Mesothelial cell of epicardium (in vitro differentiated cells): ENCODE results near the gene DEXI. TPM values are rescaled to one million over a fixed set of nuclear protein-coding genes. Genes with fewer than 3 reads are reported as not detected.
"Not testable (repeated sequence)": the region's sequence is repeated elsewhere in the genome, so short reads cannot be mapped to it uniquely, and the experiment has no call there.

Experiments used
- DNase-seq, 2 experiments: peaks; one replicate each; pipeline ENCODE4 v3.0.0; 2021; ENCODE audit warnings: low spot score in 2 of 2; ENCODE audit not compliant: unreplicated experiment in 2 of 2
- H3K27ac Mint-ChIP-seq: 2 replicates; pipeline ENCODE4 v1.8.0; 2021; ENCODE audit warnings: mixed read lengths
- H3K27me3 Mint-ChIP-seq: 2 replicates; pipeline ENCODE4 v1.8.0; 2021; ENCODE audit warnings: low read depth, mixed read lengths
- H3K36me3 Mint-ChIP-seq: 2 replicates; pipeline ENCODE4 v1.8.0; 2021; ENCODE audit warnings: mixed read lengths
- H3K4me1 Mint-ChIP-seq: 2 replicates; pipeline ENCODE4 v1.8.0; 2021; ENCODE audit warnings: mixed read lengths
- H3K4me3 Mint-ChIP-seq: 2 replicates; pipeline ENCODE4 v1.8.0; 2021; ENCODE audit warnings: mild to moderate bottlenecking, moderate library complexity, mixed read lengths
- H3K9me3 Mint-ChIP-seq: 2 replicates; pipeline ENCODE4 v1.8.0; 2021; ENCODE audit warnings: mixed read lengths
- CTCF ChIP-seq: fragments of 200-600 bp; sonication (generic); IDR thresholded peaks from one replicate; pipeline ENCODE4 v1.5.0; 2021; ENCODE audit warnings: antibody characterized with exemption; ENCODE audit not compliant: unreplicated experiment
- total RNA-seq: library from RNA; stranded (reverse); gene quantifications from 3 replicates; pipeline ENCODE4 v1.2.1, GENCODE V29; 2021

Gene DEXI
- total RNA-seq, 1 donor from 2014 or later, result 31.2 TPM

DNA sequence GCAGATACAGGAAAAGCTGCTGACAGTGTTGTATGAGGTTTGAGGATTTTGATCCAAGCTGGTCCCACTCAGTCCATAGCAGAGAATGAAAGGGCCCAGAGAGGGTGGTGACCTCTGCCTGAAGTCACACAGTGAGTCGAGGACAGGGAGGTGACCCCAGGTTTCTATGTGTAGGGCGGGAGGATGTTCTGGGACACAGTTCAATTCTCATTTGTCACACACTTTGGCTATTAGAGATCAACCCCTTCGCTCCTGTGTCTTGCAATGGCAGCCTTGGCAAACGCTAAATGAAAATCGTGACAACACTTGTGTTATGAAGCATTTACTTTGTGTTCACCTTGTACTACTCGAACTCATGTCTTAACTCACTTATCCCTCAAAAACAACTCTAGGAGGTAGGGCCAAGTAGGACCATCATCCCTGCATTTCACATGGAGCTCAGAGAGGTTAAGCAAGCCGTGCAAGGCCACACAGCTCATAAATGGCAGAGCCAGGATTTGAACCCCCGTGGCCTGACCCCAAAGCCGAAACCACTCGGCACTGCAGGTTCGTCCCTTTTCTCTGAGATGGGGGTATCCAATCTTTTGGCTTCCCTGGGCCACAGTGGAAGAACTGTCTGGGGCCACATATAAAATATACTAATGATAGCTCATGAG lies 10.2 kb downstream of the DEXI start:
- peaks cover 8% of the 10 kb centered on the region for H3K36me3 Mint-ChIP-seq
- H3K27me3 Mint-ChIP-seq, result no peaks in the 10 kb centered on the region
- DNase-seq, result no peak
- no peak for TF ChIP-seq CTCF
- H3K9me3 Mint-ChIP-seq, result no peaks in the 10 kb centered on the region
- H3K4me3 Mint-ChIP-seq, result no peak overlapping the region
- no peak overlapping the region for H3K27ac Mint-ChIP-seq
- no peaks in the 10 kb centered on the region for H3K4me1 Mint-ChIP-seq

DNA sequence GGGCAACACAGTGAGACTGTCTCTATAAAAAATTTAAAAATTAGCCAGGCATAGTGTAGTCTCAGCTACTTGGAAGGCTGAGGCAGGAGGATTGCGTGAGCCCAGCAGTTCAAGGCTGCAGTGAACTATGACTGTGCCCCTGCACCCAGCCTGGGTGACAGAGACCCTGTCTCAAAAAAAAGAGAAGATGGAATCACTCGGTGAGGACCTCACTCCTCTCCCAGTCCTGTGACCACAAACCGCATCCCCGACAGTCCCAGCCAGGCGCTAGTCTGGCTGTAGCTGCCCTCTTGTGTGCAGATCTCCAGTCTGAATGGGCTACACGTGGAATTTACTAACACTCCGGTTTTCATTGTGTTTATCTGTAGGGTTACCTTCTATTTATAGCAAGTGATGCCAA lies 11.1 kb downstream of the DEXI start:
- Mint-ChIP-seq H3K4me1 (no peaks in the 10 kb centered on the region), H3K9me3 (no peaks in the 10 kb centered on the region), H3K27me3 (no peaks in the 10 kb centered on the region), H3K27ac (no peak overlapping the region), H3K36me3 (peaks cover 10% of the 10 kb centered on the region), H3K4me3 (no peak overlapping the region)
- no peak for TF ChIP-seq CTCF
- DNase-seq, result no peak

- Mint-ChIP-seq H3K27me3 (no peaks in the 10 kb centered on the region), H3K4me1 (no peaks in the 10 kb centered on the region), H3K36me3 (peaks cover 11% of the 10 kb centered on the region), H3K4me3 (no peak overlapping the region), H3K9me3 (no peaks in the 10 kb centered on the region), H3K27ac (no peak overlapping the region)
- no peak for TF ChIP-seq CTCF
- no peak for DNase-seq
Observed at GRCh38 chr16:10930755-10931093, 11.5 kb downstream of the DEXI start.

GRCh38 chr16:10929853-10930754 lies 12.2 kb downstream of the DEXI start:
- Mint-ChIP-seq H3K4me1 (no peaks in the 10 kb centered on the region), H3K27me3 (no peaks in the 10 kb centered on the region), H3K4me3 (no peak overlapping the region), H3K9me3 (no peaks in the 10 kb centered on the region), H3K27ac (no peak overlapping the region), H3K36me3 (peaks cover 15% of the 10 kb centered on the region)
- DNase-seq, result no peak
- no peak for TF ChIP-seq CTCF

DNA sequence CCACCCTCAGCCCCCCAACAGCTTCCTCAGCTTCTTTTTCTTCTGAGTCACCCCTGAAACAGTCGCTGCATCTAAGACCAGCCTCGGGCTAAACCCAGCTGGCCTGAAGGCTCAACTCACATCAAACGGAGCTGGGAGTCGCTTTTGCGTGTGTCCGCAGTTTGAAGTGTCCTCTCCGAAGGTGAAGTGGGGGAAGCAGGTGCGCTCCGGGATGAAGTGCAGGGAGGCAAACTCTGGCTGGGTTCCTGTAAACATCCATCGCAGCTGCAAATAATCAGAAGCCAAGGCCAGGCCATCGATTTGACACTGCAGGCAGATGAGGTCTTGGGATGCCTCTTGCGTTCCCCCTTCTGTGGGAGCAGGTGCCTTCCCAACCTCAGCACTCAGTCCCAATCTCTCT lies 13.2 kb downstream of the DEXI start:
- H3K27ac Mint-ChIP-seq, H3K9me3 Mint-ChIP-seq, H3K27me3 Mint-ChIP-seq, H3K4me3 Mint-ChIP-seq, DNase-seq, H3K4me1 Mint-ChIP-seq: not testable (repeated sequence)
- peaks cover 18% of the 10 kb centered on the region for H3K36me3 Mint-ChIP-seq

- Mint-ChIP-seq H3K36me3 (peaks cover 18% of the 10 kb centered on the region), H3K4me1 (no peaks in the 10 kb centered on the region), H3K4me3 (no peak overlapping the region), H3K27ac (no peak overlapping the region), H3K9me3 (no peaks in the 10 kb centered on the region), H3K27me3 (no peaks in the 10 kb centered on the region)
- no peak for DNase-seq
- no peak for TF ChIP-seq CTCF
Observed at GRCh38 chr16:10927497-10928112, 14.7 kb downstream of the DEXI start.
